GM19023 (cell line): Measurements from ENCODE around the gene FAIM.
"Not testable (repeated sequence)": the region's sequence is repeated elsewhere in the genome, so short reads cannot be mapped to it uniquely, and the experiment has no call there.

ENCODE experiments used
- ATAC-seq: cut with Tn5 transposase; IDR thresholded peaks from one replicate; pipeline ENCODE4 v1.9.1; 2021; ENCODE audit warnings: mild to moderate bottlenecking, moderate library complexity; ENCODE audit not compliant: unreplicated experiment

Gene FAIM

DNA sequence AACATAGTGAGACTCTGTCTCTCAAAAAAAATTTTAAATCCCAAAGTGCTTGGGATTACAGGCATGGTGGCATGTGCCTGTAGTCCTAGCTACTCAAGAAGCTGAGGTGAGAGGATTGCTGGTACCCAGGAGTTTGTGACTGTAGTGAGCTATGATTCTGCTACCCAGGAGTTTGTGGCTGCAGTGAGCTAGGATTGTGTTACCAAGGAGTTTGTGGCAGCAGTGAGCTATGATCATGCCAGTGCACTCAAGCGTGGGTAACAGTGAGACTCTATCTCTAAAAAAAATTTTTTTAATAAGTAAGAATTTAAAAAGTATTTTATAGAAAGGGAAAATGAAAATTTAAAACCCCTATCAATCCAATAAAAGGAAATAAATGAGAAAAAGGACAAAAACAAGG is 69.5 kb downstream of the FAIM start:
- no peak for ATAC-seq

DNA sequence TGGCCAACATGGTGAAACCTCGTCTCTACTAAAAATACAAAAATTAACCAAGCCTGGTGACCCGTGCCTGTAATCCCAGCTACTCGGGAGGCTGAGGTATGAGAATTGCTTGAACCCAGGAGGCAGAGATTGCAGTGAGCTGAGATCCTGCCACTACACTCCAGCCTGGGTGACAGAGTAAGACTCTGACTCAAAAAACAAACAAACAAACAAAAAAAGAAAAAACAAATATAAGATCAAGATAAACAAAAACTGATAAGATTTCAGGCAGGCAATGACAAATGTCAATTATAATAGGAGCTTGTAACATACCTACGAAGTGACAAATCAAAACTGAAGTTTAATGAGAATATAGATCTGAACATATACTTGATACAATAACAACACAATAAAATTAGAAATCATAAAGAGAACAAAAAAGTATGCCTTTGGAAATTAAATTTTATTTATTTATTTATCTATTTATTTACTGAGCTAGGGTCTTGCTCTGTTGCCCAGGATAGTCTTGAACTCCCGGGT is 70.4 kb downstream of the FAIM start:
- no peak for ATAC-seq

DNA sequence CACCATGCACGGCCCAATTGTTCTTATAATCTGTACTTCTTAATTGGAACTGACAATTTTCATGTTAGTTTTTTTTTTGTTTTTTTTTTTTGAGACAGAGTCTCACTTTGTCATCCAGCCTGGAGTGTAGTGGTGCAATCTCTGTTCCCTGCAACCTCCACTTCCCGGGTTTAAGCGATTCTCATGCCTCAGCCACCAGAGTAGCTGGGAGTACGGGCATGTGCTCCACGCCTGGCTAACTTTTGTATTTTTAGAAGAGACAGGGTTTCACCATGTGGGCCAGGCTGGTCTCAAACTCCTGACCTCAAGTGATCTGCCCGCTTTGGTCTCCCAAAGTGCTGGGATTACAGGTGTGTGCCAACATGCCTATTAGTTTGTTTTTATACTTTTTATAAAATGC is 72.4 kb downstream of the FAIM start:
- not testable (repeated sequence) for ATAC-seq

DNA sequence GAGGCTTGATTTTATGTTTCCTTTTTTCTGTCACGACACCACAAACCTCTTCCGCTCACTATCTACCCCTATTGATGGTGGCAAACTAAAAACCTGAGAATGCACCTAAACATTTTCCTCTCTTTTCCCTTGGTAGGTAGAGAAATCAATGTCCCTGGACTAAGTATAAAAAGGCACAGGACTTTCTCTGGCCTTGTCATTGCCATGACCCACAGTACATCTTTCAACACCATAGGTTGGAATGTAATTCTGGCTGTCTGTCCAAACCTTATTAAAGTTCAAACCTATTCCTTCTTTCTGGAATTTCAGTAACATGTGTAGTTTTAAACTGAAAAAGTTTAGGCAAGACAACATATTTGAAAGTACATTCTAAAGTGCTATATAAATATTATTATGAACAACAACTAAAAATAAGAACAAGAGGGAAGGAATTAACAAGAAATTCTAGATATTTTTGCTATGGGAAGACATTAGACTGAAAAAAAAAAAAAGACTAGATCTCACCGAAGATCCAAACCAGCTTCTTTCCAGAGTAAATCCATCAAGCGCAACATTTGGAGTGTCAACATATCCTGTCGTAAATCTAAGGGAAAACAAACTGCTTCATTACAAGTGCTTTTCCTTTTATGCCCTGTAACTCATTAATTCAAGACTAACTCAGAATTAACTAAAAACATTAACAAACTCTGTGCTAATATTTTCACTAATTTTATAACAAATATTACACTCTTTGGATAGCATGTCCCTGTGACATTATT is 73.1 kb downstream of the FAIM start:
- ATAC-seq: no peak

DNA sequence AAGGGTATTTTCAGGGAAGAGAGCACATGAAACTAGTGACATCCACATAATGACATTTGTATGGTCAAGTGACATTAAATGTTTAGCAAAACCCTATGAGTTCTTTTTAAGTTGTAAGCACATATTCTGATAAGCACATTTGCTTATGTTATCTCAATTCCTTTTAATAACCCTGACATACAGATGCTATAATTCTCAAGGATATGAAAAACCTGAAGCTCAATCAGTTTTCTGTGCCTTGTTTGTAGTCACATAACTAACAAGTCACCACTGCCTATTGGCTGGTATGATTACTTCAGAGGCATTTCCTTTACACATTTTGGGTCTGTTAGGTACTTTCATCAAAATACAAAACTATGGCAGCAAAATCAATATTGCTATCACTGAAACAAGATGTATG is 74.1 kb downstream of the FAIM start:
- ATAC-seq: no peak
